ENCODE measurements around the gene NUP85.
"Not testable (repeated sequence)": the region's sequence is repeated elsewhere in the genome, so short reads cannot be mapped to it uniquely, and the experiment has no call there.

Gene NUP85

DNA sequence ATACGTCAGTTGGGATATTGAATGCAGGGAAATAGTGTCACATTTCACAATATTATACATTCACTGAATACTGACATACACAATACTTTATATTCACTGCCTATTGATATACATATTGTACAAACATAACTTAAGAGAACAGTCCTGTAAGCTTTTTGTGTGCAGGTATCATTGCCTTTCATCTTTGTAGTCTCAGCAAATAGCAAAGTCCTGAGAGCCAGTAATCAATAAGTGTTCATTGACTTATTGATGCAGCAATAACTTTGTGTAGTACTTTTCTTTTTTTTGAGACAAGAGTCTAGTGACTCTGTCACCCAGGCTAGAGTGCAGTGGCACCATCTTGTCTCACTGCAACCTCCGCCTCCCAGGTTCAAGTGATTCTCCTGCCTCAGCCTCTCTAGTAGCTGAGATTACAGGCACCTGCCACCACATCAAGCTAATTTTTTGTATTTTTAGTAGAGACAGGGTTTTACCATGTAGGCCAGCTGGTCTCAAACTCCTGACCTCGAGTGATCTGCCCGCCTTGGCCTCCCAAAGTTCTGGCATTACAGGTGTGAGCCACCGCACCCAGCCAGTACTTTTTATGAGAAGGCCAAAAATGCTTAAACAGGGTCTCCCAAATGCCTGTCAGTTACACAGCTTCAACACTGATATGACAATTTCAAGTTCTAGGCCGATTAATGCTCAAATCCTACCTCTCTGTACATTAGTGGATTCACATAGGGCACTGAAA lies 5.4 kb upstream of the NUP85 start:
- no peak for DNase-seq (ENCODE audit: low read depth in 2 of 2)

DNA sequence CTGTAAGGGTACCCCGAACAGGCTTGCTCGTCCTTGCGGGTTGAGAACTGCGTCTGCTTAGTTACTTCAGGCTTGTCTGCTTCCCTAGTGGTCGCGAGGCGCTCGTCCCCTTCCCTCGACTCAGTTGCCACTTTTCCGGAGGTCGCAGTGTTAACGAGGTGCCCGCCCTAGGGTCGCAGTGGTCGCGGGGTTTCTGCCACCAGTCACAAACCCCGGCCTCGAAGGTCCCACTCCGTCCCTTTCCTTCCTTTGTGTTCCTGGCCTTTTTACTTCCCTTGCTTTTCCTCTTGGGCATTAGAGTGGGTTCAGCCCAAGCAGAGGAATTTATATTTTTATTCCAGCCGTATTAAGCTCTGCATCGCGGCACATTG lies 299 bp downstream of the NUP85 start:
- no peak for DNase-seq (ENCODE audit: low read depth in 2 of 2)

DNA sequence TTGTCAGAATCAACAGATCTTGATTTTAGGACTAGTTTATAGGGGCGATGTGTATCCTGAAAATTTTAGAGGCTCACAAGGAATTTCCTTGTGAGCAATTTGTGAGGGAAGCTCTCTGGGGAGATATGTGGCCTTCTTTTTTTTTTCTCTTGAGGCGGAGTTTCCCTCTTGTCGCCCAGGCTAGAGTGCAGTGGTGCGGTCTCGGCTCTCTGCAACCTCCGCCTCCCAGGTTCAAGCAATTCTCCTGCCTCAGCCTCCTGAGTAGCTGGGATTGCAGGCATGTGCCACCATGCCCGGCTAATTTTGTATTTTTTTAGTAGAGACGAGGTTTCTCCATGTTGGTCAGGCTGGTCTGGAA lies 1.6 kb downstream of the NUP85 start:
- not testable (repeated sequence) for DNase-seq (ENCODE audit: low read depth in 2 of 2)

DNA sequence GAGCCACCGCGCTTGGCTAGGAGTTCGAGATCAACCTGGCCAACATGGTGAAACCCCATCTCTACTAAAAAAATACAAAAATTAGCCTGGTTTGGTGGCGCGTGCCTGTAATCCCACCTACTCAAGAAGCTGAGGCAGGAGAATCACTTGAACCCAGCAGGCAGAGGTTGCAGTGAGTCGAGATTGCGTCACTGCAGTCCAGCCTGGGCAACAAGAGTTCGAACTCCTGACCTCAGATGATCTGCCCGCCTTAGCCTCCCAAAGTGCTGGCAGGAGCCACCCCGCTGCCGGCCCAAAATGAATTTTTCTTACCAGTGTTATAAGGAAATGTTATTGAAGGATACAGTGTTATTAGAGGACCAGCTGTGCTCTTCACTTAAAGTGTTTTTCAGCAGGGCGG lies 2.3 kb downstream of the NUP85 start:
- DNase-seq (ENCODE audit: low read depth in 2 of 2) = no peak

DNA sequence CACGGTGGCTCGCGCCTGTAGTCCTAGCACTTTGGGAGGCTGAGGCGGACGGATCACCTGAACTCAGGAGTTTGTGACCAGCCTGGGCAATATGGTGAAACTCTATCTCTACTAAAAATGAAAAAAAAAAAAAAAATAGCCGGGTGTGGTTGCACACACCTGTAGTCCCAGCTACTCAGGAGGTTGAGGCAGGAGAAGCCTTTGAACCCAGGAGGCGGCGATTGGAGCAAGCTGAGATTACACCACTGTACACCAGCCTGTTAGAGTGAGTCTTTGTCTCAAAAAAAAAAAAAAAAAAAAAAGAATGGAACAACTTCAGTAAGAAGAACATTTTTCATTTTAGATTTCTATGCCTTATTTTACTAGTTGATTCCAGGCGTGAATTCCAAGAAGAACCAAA lies 2.7 kb downstream of the NUP85 start:
- no peak for DNase-seq (ENCODE audit: low read depth in 2 of 2)

DNA sequence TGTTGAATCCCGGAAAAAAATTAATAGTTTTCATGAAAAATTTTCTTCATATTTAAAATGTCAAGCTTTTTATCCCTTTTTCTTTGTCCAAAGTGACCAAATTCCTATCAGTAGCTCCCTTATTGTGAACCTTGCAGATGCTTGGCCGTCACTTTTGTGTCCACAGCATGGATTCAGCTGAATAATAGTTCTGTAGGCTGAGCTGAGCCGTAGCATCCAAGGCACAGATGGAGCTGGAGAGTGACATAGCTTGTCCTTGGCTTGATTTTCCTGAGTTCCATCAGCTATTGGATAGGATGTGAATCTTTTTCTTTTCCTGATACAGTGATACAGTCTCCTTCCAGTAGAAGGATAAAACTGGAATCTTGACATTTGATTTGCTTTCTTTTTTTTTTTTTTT lies 3.6 kb downstream of the NUP85 start:
- DNase-seq (ENCODE audit: low read depth in 2 of 2) = no peak

DNA sequence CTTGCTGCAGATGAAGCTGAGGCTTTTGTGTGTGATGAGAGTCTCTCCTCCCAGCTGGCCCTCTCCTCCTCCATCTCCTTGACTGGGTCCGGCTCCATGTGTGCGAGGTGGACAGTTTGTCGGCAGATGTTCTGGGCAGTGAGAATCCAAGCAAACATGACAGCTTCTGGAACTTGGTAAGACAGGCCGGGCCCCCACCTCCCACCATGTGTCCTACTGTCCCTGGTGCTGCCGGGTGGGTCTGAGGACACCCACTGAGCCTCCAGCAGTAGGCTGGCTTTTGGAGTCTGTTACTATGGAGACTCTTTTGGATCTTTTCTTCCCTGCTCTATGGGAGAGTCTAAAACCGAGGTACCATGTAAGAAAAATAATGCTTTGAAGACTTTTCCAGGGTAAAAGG lies 12.7 kb downstream of the NUP85 start:
- no peak for DNase-seq (ENCODE audit: low read depth in 2 of 2)

DNA sequence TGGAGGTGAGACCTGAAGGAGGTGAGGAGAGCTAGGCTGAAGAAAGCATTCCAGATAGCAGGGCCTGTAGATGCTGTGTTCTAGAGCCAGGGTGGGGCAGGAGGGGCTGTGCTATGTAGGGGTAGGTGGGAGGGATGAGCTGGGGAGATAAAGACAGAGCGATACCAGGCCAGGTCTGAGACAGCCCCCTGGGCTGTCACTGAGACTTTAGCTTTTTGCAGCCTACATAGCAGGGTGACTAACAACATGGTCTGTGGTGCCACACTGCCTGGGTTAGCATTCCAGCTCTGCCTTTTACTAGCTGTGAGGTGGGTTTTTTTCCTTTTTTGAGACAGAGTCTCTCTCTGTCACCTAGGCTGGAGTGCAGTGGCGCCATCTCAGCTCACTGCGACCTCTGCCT lies 14.3 kb downstream of the NUP85 start:
- no peak for DNase-seq (ENCODE audit: low read depth in 2 of 2)

DNA sequence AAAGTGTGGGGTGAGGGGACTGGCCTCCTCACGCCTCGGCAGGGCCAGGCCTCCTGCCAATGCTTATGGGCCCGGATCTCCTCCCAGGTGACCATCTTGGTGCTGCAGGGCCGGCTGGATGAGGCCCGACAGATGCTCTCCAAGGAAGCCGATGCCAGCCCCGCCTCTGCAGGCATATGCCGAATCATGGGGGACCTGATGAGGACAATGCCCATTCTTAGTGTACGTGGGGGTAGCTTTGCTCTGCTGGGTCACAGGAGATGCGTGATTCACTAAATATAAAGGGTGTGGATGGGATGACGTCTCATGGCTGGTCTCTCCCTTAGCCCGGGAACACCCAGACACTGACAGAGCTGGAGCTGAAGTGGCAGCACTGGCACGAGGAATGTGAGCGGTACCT lies 19.5 kb downstream of the NUP85 start:
- no peak for DNase-seq (ENCODE audit: low read depth in 2 of 2)

DNA sequence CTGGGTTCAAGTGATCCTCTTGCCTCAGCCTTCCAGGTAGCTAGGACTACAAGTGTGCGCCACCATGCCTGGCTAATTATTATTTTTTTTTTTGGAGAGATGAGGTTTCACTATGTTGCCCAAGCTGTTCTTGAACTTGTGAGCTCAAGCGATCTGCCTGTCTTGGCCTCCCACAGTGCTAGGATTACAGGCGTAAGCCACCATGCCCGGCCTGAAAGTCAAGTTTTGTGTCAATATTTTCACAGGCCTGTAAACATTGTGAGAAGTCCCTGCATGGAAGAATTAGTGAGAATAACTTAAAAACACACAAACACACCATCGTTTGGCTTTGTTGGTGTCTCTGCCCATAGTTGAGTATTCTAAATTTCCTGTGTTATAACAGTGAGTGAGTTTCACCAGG lies 22.2 kb downstream of the NUP85 start:
- DNase-seq (ENCODE audit: low read depth in 2 of 2) = no peak

DNA sequence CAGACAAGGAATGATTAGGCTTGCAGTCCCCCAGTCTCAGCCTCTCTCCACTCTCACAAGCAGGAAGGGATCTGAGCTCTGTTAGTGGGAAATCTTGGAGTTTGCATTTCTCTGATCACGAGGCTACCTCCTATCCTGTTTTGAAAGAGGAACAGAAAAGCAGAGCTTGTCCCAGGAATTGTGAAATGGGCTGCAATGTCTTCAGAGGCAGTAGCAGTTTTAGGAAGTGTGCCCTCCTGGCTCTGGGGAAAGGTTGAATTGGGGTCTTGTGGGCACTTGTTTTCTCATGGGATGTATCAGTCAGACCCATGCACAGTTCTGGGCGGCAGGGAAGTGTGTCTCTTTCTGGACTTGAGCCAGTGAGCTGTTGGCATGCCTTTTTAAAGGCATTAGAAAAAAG lies 22.8 kb downstream of the NUP85 start:
- no peak for DNase-seq (ENCODE audit: low read depth in 2 of 2)

DNA sequence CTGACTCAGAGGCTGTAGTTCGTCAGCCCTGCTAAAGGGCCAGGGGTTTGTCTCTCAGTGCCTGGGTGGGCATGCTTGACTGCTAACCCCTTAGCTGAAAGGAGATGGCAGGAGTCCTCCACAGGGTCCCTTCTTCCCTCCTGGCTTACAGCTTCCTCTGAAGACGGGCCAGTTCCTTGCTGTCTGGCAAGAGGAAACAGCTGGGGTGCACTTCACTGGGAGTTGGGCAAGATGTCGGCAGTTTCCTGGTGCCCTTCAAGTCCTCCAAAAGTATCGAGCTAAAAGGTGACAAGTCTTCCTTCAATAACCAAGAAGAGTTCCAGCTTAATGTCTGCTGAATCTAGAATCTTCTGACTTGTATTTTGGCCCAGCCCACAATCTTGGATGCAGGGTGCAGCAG lies 23.4 kb downstream of the NUP85 start:
- DNase-seq (ENCODE audit: low read depth in 2 of 2) = no peak

DNA sequence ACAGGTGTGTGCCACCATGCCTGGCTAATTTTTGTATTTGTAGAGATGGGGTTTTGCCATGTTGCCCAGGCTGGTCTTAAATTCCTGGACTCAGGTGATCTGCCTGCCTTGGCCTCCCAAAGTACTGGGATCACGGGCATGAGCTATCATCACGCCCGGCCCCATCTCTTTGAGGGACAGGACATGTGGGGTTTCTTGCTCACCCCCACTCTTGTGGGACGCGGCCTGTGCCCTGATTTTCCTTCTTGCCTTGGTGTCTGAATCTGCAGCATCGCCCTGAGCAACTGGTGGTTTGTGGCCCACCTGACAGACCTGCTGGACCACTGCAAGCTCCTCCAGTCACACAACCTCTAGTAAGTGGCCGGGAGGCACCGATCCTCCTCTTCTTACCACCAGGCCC lies 25.6 kb downstream of the NUP85 start:
- no peak for DNase-seq (ENCODE audit: low read depth in 2 of 2)

DNA sequence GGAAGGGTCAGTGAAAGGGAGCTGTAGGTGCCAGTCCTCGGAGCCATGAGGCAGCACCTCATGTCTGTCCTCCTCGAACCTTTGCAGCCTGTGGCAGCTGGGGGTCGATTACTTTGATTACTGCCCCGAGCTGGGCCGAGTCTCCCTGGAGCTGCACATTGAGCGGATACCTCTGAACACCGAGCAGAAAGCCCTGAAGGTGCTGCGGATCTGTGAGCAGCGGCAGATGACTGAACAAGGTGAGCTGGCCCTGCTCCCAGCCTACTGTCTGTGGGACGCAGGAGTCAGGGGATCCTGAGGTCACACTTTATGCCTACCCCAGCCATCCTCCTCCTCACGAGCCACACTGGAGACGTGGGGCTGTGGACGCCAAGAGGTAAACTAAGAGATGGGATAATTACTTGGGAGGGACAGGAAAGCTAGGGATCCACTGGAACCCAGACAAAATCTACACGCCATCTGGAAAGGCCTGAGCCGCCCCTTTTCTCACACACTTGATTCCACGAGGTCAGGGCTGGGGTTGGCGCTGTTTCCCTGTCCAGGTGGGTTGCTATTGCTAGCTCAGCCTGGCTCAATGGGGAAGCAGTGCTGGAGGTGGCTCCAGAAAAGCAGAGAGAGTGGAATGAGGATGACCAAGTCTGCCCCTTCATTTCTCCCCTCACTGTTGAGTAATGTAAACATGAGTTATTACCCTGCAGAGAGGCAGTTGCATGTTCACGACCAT lies 26.4 kb downstream of the NUP85 start:
- no peak for DNase-seq (ENCODE audit: low read depth in 2 of 2)

DNA sequence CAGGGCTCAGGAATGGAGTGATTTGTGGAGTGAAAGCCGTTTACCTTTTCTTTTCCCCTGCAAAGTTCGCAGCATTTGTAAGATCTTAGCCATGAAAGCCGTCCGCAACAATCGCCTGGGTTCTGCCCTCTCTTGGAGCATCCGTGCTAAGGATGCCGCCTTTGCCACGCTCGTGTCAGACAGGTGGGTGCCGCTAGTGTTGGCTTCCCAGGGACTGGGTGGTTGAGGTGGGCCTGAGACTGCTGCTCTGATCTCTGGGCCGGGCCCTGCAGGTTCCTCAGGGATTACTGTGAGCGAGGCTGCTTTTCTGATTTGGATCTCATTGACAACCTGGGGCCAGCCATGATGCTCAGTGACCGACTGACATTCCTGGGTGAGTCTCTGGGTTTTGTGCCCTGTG lies 27.3 kb downstream of the NUP85 start:
- DNase-seq (ENCODE audit: low read depth in 2 of 2) = no peak

DNA sequence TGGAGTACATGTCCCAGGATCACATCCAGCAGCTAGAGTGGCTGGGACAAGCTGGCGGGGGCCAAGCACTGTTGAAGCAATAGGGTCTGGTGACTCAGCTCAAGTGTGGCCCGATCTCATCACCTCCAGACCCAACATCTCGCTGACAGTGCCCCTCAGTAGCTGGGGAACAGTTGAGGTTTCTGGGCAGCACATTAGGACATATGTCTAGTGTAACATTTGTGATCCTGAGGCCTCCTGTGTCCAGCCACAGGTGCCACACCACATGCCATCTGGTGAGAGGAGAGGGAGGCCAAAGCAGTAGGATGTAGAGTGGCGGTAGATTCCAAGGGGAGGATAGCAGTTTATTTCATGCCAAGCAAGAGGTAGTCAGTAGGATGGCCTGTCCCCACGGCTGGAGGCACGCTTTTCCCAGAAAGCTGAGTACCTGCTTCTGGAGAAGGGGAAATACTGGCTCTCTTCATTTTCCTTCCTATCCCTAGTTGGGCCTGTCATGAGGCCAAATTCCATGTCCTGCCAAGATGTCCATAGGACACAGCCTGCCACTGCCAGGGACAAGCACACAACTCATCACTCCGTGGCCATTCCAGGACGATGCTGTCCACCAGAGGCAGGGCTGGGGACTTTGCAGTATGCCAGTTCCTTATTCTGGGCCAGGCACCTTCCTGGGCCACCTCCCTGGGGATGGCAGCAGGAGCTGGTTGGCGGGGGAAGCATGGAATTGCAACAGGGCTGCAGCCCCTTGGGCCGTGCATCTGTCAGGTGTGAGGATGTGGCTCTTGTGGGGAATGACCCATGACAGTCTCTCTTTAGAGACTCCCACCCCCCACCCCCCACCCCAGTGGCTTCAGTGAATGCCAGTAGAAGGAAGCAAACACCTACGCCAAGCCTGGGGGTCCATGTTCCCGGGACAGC lies 31.9 kb downstream of the NUP85 start:
- no peak for DNase-seq (ENCODE audit: low read depth in 2 of 2)

DNA sequence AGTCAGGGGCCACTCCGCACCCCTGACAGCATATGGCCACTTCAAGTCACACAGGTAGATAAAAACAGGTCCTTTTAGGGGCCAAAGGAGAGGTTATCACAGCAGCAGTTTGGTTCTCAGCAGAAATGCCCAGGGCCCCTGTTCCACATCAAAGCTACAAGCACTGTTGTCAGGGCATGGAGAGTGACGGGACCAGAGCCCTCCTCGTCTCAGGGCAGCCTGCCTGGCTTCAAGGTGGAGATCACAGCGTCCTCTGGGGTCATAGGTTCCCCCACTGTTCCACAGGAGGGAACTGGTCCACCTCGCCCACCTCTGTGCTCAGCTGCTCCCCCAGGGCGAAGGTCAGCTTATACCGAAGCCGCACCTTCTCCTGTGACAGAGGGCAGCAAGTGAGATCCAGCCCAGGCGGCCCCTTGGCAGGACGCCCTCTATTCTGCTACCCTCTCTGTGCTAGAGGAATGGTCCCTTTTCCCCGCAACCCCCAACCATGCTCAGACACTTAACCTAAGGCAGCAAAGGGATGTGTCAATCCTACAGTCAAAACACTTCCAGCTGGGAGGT lies 32.6 kb downstream of the NUP85 start:
- DNase-seq (ENCODE audit: low read depth in 2 of 2) = no peak

DNA sequence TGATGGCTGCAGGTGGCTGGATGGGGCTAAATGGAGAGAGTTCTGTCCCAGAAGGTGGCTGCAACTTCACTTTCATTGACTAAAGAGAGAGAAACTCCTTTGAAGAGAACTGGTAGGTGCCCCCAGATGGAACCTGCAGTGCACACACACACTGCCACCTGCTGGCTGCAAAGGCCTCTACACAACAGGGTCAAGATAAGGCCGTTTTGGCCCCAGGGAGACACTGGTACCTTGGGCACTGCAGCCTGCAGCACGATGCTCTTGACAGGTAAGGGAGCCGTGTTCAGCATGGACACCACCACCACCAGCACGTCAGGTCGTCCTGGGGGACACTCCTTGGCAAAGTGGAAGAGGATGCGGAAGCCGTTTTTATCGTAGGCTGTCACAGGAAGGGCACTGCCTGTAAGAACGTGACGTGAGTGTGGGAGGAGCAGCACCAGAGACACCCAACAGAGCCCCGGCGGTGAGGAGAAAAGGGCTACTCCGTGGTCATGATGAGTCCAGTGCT lies 33.3 kb downstream of the NUP85 start:
- DNase-seq (ENCODE audit: low read depth in 2 of 2) = peak in 1 of 2 donors; percentile 51

DNA sequence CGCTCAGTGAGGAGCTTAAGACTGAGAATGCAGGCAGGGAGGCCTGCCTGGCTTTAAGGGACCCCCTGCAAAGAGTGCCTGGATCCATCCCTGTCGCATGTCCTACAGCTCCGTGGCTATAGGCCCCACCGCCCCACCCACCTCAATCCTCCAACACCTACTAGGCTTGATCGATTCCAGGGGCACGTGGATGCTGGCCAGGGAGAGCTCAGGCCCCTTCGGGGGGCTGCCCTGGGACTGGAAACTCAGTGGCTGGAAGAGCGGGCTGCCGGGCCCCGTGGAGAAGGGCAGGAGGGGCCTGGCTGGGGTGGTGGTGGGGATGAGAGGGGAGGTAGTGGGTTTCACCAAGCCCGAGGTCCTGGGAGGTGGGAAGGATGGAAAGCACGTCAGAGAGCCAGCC lies 33.7 kb downstream of the NUP85 start:
- no peak for DNase-seq (ENCODE audit: low read depth in 2 of 2)

DNA sequence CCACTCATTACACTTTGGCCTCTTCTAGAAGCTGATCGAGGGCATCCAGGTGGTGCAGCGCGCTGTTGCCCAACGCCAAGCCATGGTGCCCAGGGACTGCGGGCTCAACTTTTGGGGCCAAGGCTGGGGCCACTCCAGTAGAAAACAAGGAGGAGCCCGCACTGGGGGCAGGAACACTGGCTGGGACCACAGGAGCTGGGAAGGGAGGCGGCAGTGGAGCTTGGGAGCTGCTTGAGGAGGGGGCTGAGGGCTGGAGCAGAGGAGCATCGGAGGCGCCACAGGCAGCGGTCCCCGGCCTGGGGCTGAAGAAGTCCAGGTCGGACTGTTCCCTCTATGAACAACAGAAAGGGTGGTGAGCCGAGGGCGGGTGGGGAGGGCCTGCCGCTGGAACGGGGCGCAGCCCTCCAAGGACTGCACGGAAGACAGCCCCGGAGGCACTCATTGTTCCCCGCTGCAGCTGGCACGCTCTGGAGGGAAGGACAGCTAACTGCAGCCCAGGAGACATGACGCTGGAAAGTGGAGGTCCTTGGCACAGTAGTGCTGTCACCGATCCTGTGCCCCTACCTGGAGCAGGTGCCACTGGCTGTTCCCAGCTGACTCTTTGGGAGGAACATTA lies 34.4 kb downstream of the NUP85 start:
- no peak for DNase-seq (ENCODE audit: low read depth in 2 of 2)

DNA sequence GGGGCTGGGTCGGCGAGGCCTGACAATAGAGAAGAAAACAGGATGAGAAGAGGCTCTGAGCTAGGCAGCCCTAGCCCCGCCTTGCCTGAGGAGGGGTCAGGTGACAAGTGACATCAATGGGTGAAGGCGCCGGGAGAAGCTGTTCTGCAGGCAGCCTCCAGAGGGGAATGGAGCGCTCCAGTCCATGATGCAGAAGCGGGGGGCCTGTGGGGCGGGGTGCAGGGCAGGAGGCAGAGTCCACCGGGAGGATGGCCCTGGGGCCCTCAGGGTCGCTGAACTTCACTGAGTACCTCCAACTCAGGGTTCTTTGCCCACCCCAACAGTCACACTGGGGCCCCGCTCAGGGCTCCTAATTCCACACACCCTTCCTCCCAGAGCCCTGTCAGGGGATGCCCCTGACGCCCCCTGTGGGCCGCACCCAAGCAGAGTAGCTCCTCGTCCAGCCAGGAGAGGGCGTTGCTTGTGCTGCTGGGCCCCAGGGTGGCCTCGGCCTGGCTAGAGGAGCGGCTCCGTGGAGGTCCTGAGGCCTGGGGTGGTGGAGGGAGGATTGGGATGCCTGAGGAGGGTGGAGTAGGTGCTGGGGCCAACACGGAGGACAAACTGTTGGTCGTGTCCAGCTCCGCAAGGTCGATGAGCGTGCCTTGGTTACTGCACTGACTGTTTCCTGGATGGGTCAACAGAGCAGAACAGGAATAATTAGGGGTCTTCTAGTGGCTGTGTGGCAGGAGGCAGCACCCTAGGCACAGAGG lies 35.1 kb downstream of the NUP85 start:
- no peak for DNase-seq (ENCODE audit: low read depth in 2 of 2)

Measured in stimulated activated CD4-positive, alpha-beta T cell treated with anti-CD3 and anti-CD28 coated beads, Interleukin-1b, Interleukin-23, amount 100 ng/mL, for 1 hour (primary cell).